ENCODE data around the gene DCLK1.

DCLK1 gene

GRCh38 chr13:35892837-35893814 lies 238.1 kb downstream of the DCLK1 start:
- no peaks in the 10 kb centered on the region for H3K27me3 ChIP-seq (ENCODE audit: insufficient read depth, low read depth)
- TF ChIP-seq, protein P1, sequence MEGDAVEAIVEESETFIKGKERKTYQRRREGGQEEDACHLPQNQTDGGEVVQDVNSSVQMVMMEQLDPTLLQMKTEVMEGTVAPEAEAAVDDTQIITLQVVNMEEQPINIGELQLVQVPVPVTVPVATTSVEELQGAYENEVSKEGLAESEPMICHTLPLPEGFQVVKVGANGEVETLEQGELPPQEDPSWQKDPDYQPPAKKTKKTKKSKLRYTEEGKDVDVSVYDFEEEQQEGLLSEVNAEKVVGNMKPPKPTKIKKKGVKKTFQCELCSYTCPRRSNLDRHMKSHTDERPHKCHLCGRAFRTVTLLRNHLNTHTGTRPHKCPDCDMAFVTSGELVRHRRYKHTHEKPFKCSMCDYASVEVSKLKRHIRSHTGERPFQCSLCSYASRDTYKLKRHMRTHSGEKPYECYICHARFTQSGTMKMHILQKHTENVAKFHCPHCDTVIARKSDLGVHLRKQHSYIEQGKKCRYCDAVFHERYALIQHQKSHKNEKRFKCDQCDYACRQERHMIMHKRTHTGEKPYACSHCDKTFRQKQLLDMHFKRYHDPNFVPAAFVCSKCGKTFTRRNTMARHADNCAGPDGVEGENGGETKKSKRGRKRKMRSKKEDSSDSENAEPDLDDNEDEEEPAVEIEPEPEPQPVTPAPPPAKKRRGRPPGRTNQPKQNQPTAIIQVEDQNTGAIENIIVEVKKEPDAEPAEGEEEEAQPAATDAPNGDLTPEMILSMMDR (conservative IDR thresholded peaks at IDR 0.05; ENCODE audit: low read depth, low read length): no peak
- H3K4me1 ChIP-seq (ENCODE audit: low read depth, poor library complexity, severe bottlenecking): no peaks in the 10 kb centered on the region

GRCh38 chr13:35891507-35892441 lies 239.4 kb downstream of the DCLK1 start:
- no peak overlapping the region for H3K4me3 ChIP-seq (IDR thresholded peaks at IDR 0.05; ENCODE audit: insufficient read depth, low read depth, low read length)
- H4K20me1 ChIP-seq (ENCODE audit: insufficient read depth): no peaks in the 10 kb centered on the region
- H3K36me3 ChIP-seq (ENCODE audit: insufficient read depth): no peaks in the 10 kb centered on the region
- H2AFZ ChIP-seq (ENCODE audit: low read depth): no peak overlapping the region
- H3K4me2 ChIP-seq: no peak overlapping the region
- no peak overlapping the region for H3K9ac ChIP-seq
- H3K27ac ChIP-seq: no peak overlapping the region
- TF ChIP-seq, protein P1 (conservative IDR thresholded peaks at IDR 0.05; ENCODE audit: low read depth, low read length): no peak
- no peaks in the 10 kb centered on the region for H3K27me3 ChIP-seq (ENCODE audit: insufficient read depth, low read depth)
- no peaks in the 10 kb centered on the region for H3K4me1 ChIP-seq (ENCODE audit: low read depth, poor library complexity, severe bottlenecking)
- no peaks in the 10 kb centered on the region for H3K79me2 ChIP-seq (ENCODE audit: insufficient read depth, low read depth)

More at GRCh38 chr13:35892837-35893814, 238.1 kb downstream of the DCLK1 start:
- H4K20me1 ChIP-seq (ENCODE audit: insufficient read depth): no peaks in the 10 kb centered on the region
- no peak overlapping the region for H3K9ac ChIP-seq
- no peaks in the 10 kb centered on the region for H3K36me3 ChIP-seq (ENCODE audit: insufficient read depth)
- no peak overlapping the region for H3K4me2 ChIP-seq
- H3K27ac ChIP-seq: no peak overlapping the region
- no peak overlapping the region for H2AFZ ChIP-seq (ENCODE audit: low read depth)
- no peaks in the 10 kb centered on the region for H3K79me2 ChIP-seq (ENCODE audit: insufficient read depth, low read depth)
- no peak overlapping the region for H3K4me3 ChIP-seq (IDR thresholded peaks at IDR 0.05; ENCODE audit: insufficient read depth, low read depth, low read length)

GRCh38 chr13:35889560-35889959 lies 241.6 kb downstream of the DCLK1 start:
- no peak overlapping the region for H3K4me3 ChIP-seq (IDR thresholded peaks at IDR 0.05; ENCODE audit: insufficient read depth, low read depth, low read length)
- no peak overlapping the region for H3K4me2 ChIP-seq
- H3K36me3 ChIP-seq (ENCODE audit: insufficient read depth): no peaks in the 10 kb centered on the region
- H3K79me2 ChIP-seq (ENCODE audit: insufficient read depth, low read depth): no peaks in the 10 kb centered on the region
- no peaks in the 10 kb centered on the region for H3K27me3 ChIP-seq (ENCODE audit: insufficient read depth, low read depth)
- no peak overlapping the region for H3K9ac ChIP-seq
- no peaks in the 10 kb centered on the region for H4K20me1 ChIP-seq (ENCODE audit: insufficient read depth)
- TF ChIP-seq, protein P1 (conservative IDR thresholded peaks at IDR 0.05; ENCODE audit: low read depth, low read length): no peak
- no peak overlapping the region for H3K27ac ChIP-seq
- H2AFZ ChIP-seq (ENCODE audit: low read depth): no peak overlapping the region
- no peaks in the 10 kb centered on the region for H3K4me1 ChIP-seq (ENCODE audit: low read depth, poor library complexity, severe bottlenecking)

- no peak overlapping the region for H3K9ac ChIP-seq
- no peak overlapping the region for H3K4me3 ChIP-seq (IDR thresholded peaks at IDR 0.05; ENCODE audit: insufficient read depth, low read depth, low read length)
- no peaks in the 10 kb centered on the region for H3K36me3 ChIP-seq (ENCODE audit: insufficient read depth)
- no peak overlapping the region for H2AFZ ChIP-seq (ENCODE audit: low read depth)
- H3K4me2 ChIP-seq: no peak overlapping the region
- TF ChIP-seq, protein P1 (conservative IDR thresholded peaks at IDR 0.05; ENCODE audit: low read depth, low read length): no peak
- no peak overlapping the region for H3K27ac ChIP-seq
- no peaks in the 10 kb centered on the region for H3K4me1 ChIP-seq (ENCODE audit: low read depth, poor library complexity, severe bottlenecking)
- no peaks in the 10 kb centered on the region for H3K79me2 ChIP-seq (ENCODE audit: insufficient read depth, low read depth)
- no peaks in the 10 kb centered on the region for H4K20me1 ChIP-seq (ENCODE audit: insufficient read depth)
- H3K27me3 ChIP-seq (ENCODE audit: insufficient read depth, low read depth): no peaks in the 10 kb centered on the region
Measured at GRCh38 chr13:35888981-35889380, 242.2 kb downstream of the DCLK1 start.
